HepG2 (cell line): ENCODE data around the gene ACP5. TPM values are rescaled to one million over a fixed set of nuclear protein-coding genes. Genes with fewer than 3 reads are reported as not detected.
A peak's percentile ranks its signal among the peaks of the same experiment; 100 is the strongest.

Source experiments
- ISL2 ChIP-seq: sonication (generic); formaldehyde crosslinking; IDR thresholded peaks from 2 replicates; pipeline ENCODE4 v1.5.0; 2020; ENCODE audit warnings: missing genetic modification reagents
- KMT2A ChIP-seq: sonication (generic); formaldehyde crosslinking; IDR thresholded peaks from 2 replicates; pipeline ENCODE4 v1.4.0; 2020; ENCODE audit warnings: missing genetic modification reagents
- MAF1 ChIP-seq: sonication (generic); formaldehyde crosslinking; IDR thresholded peaks from 2 replicates; pipeline ENCODE4 v1.5.0; 2020; ENCODE audit warnings: missing genetic modification reagents, borderline replicate concordance
- NFYB ChIP-seq: sonication (generic); formaldehyde crosslinking; IDR thresholded peaks from 2 replicates; pipeline ENCODE4 v1.4.0; 2020; ENCODE audit warnings: missing genetic modification reagents
- RBAK ChIP-seq: sonication (generic); formaldehyde crosslinking; IDR thresholded peaks from 2 replicates; pipeline ENCODE4 v1.5.1; 2020; ENCODE audit warnings: mild to moderate bottlenecking, missing genetic modification reagents
- SAP130 ChIP-seq: IDR thresholded peaks from 2 replicates; pipeline ENCODE4 v1.6.1; 2016; ENCODE audit warnings: low read depth
- XRCC5 ChIP-seq: fragments of 200-400 bp; formaldehyde crosslinking; optimal IDR thresholded peaks from 2 replicates; pipeline ENCODE3; 2017; ENCODE audit warnings: mild to moderate bottlenecking, low read length
- ZNF20 ChIP-seq: sonication (generic); formaldehyde crosslinking; IDR thresholded peaks from 2 replicates; pipeline ENCODE4 v1.4.0; 2020; ENCODE audit warnings: mild to moderate bottlenecking, moderate library complexity, missing genetic modification reagents
- ZNF350 ChIP-seq: sonication (generic); formaldehyde crosslinking; IDR thresholded peaks from 2 replicates; pipeline ENCODE4 v1.4.0; 2020; ENCODE audit warnings: mild to moderate bottlenecking, low read depth, missing genetic modification reagents, borderline replicate concordance
- ZNF468 ChIP-seq: sonication (generic); formaldehyde crosslinking; IDR thresholded peaks from 2 replicates; pipeline ENCODE4 v1.8.0; 2022; ENCODE audit warnings: mild to moderate bottlenecking, moderate library complexity, missing genetic modification reagents
- ZSCAN31 ChIP-seq: sonication (generic); formaldehyde crosslinking; IDR thresholded peaks from 2 replicates; pipeline ENCODE4 v1.5.0; 2020; ENCODE audit warnings: low read depth, mild to moderate bottlenecking, missing genetic modification reagents
- polyA plus RNA-seq, 8 experiments: library from polyadenylated mRNA; depleted of rRNA in 3 of 8; stranded (reverse) in 7 of 8; unstranded in 1 of 8; fragments of >200 nt; fragmentation: Illumina TruSeq in 4 of 8; extraction: Trizol in 4 of 8; gene quantifications; 2 replicates each; pipeline versions ENCODE4 v1.2.1 to v1.2.3, GENCODE V29; 2011 to 2016; ENCODE audit warnings: low read depth in 4 of 8, missing spikeins in 1 of 8, mixed read lengths in 1 of 8; ENCODE audit not compliant: insufficient read depth in 1 of 8
- total RNA-seq, 5 experiments: library from RNA; depleted of rRNA; stranded (reverse); fragments of >200 nt; fragmentation: Illumina TruSeq; extraction: Trizol; gene quantifications; 2 replicates each; pipeline ENCODE4 v1.2.3, GENCODE V29; 2016; ENCODE audit warnings: low read depth in 1 of 5
- TF ChIP-seq, protein P1 (sequence below), 2 experiments: sonication (generic) in 1 of 2; formaldehyde crosslinking in 1 of 2; IDR thresholded peaks; 2 replicates each; pipeline versions ENCODE4 v1.5.1 to v1.6.1; 2011 to 2020; ENCODE audit warnings: borderline replicate concordance in 1 of 2, low read depth in 1 of 2, low read length in 1 of 2, mild to moderate bottlenecking in 1 of 2, missing genetic modification reagents in 1 of 2, moderate library complexity in 1 of 2
- TF ChIP-seq, protein P2 (sequence below): fragments of 450-650 bp; IDR thresholded peaks from 2 replicates; pipeline ENCODE4 v1.6.1; 2016
- TF ChIP-seq, protein P3 (sequence below): IDR thresholded peaks from 2 replicates; pipeline ENCODE4 v1.6.1; 2016; ENCODE audit warnings: control low read depth
- TF ChIP-seq, protein P4 (sequence below): sonication (generic); formaldehyde crosslinking; IDR thresholded peaks from 2 replicates; pipeline ENCODE4 v1.4.0; 2020; ENCODE audit warnings: mild to moderate bottlenecking, missing genetic modification reagents, borderline replicate concordance
- TF ChIP-seq, protein P5 (sequence below): sonication (generic); formaldehyde crosslinking; IDR thresholded peaks from 2 replicates; pipeline ENCODE4 v1.4.0; 2020; ENCODE audit warnings: missing genetic modification reagents, mild to moderate bottlenecking, borderline replicate concordance

The ACP5 gene
- total and polyA plus RNA-seq, 2 of the 13 experiments (the other 11 are each of a cell fraction or from before 2014, with no cell fraction given), result 1.3 to 6.7 TPM

DNA sequence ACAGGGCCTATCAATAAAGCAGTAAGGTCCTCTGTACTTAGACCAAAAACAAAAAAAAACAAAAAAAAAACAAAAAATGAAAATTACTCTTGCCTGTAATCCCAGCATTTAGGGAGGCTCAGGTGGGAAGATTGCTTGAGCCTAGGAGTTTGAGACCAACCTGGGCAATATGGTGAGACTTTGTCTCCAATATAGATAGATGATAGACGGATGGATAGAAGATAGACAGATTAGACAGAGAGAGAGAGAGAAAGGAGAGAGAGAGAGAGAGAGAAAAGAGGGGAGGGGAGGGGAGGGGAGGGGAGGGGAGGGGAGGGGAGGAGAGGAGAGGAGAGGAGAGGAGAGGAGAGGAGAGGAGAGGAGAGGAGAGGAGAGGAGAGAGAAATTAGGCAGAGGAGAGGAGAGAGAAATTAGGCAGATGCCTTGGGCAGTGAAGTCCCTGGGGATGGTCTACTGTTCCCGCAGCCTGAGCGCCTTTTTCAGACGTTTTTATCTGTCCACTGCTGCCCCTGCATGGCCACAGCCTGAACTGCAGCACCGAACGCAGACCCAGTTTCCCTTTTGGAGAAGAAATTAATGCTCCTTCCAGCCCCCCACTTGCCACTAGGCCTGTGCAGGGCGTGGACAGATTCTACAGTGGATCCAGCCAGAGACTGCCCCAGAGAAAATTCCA, 10.0 kb upstream of the ACP5 start (continued):
- TF ChIP-seq, protein P1, sequence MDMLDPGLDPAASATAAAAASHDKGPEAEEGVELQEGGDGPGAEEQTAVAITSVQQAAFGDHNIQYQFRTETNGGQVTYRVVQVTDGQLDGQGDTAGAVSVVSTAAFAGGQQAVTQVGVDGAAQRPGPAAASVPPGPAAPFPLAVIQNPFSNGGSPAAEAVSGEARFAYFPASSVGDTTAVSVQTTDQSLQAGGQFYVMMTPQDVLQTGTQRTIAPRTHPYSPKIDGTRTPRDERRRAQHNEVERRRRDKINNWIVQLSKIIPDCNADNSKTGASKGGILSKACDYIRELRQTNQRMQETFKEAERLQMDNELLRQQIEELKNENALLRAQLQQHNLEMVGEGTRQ (IDR thresholded peaks at IDR 0.05; ENCODE audit: low read depth, low read length), result no peak
- TF ChIP-seq, protein P1 (CRISPR knock-in tag; IDR thresholded peaks at IDR 0.05; ENCODE audit: borderline replicate concordance), result no peak
- TF ChIP-seq, protein P2, sequence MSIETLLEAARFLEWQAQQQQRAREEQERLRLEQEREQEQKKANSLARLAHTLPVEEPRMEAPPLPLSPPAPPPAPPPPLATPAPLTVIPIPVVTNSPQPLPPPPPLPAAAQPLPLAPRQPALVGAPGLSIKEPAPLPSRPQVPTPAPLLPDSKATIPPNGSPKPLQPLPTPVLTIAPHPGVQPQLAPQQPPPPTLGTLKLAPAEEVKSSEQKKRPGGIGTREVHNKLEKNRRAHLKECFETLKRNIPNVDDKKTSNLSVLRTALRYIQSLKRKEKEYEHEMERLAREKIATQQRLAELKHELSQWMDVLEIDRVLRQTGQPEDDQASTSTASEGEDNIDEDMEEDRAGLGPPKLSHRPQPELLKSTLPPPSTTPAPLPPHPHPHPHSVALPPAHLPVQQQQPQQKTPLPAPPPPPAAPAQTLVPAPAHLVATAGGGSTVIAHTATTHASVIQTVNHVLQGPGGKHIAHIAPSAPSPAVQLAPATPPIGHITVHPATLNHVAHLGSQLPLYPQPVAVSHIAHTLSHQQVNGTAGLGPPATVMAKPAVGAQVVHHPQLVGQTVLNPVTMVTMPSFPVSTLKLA, result no peak
- TF ChIP-seq ZSCAN31 (CRISPR knock-in tag) (no peak), NFYB (CRISPR knock-in tag) (no peak), ZNF350 (CRISPR knock-in tag) (0 out of 2 replicates have a peak, but pooled peaks have one; percentile 19), SAP130 (CRISPR knock-in tag) (peak; percentile 23; the same call in 1 of the 2 replicates), RBAK (CRISPR knock-in tag) (no peak), KMT2A (no peak), ISL2 (CRISPR knock-in tag) (no peak), ZNF20 (CRISPR knock-in tag) (no peak), MAF1 (CRISPR knock-in tag) (no peak), ZNF468 (CRISPR knock-in tag) (no peak), XRCC5 (peak; percentile 26)
- TF ChIP-seq, protein P3, sequence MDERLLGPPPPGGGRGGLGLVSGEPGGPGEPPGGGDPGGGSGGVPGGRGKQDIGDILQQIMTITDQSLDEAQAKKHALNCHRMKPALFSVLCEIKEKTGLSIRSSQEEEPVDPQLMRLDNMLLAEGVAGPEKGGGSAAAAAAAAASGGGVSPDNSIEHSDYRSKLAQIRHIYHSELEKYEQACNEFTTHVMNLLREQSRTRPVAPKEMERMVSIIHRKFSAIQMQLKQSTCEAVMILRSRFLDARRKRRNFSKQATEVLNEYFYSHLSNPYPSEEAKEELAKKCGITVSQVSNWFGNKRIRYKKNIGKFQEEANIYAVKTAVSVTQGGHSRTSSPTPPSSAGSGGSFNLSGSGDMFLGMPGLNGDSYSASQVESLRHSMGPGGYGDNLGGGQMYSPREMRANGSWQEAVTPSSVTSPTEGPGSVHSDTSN (CRISPR knock-in tag), result no peak
- TF ChIP-seq, protein P4, sequence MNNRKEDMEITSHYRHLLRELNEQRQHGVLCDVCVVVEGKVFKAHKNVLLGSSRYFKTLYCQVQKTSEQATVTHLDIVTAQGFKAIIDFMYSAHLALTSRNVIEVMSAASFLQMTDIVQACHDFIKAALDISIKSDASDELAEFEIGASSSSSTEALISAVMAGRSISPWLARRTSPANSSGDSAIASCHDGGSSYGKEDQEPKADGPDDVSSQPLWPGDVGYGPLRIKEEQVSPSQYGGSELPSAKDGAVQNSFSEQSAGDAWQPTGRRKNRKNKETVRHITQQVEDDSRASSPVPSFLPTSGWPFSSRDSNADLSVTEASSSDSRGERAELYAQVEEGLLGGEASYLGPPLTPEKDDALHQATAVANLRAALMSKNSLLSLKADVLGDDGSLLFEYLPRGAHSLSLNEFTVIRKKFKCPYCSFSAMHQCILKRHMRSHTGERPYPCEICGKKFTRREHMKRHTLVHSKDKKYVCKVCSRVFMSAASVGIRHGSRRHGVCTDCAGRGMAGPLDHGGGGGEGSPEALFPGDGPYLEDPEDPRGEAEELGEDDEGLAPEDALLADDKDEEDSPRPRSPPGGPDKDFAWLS (CRISPR knock-in tag), result no peak
- TF ChIP-seq, protein P5, sequence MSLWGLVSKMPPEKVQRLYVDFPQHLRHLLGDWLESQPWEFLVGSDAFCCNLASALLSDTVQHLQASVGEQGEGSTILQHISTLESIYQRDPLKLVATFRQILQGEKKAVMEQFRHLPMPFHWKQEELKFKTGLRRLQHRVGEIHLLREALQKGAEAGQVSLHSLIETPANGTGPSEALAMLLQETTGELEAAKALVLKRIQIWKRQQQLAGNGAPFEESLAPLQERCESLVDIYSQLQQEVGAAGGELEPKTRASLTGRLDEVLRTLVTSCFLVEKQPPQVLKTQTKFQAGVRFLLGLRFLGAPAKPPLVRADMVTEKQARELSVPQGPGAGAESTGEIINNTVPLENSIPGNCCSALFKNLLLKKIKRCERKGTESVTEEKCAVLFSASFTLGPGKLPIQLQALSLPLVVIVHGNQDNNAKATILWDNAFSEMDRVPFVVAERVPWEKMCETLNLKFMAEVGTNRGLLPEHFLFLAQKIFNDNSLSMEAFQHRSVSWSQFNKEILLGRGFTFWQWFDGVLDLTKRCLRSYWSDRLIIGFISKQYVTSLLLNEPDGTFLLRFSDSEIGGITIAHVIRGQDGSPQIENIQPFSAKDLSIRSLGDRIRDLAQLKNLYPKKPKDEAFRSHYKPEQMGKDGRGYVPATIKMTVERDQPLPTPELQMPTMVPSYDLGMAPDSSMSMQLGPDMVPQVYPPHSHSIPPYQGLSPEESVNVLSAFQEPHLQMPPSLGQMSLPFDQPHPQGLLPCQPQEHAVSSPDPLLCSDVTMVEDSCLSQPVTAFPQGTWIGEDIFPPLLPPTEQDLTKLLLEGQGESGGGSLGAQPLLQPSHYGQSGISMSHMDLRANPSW (CRISPR knock-in tag), result no peak
